SJCRH30 (cell line): ENCODE results near the gene ANKMY1. TPM values are rescaled to one million over a fixed set of nuclear protein-coding genes. Genes with fewer than 3 reads are reported as not detected.

ENCODE experiments used
- DNase-seq, 2 experiments: peaks; one replicate each; pipeline ENCODE4 v3.0.0-alpha.2; 2015 to 2020
- H3K27ac ChIP-seq: fragments of 250-450 bp; sonication (Bioruptor Pico); 2 replicates; pipeline ENCODE4 v1.5.1; 2020; ENCODE audit warnings: mild to moderate bottlenecking, moderate library complexity
- H3K27me3 ChIP-seq: fragments of 250-450 bp; sonication (Bioruptor Pico); 2 replicates; pipeline ENCODE4 v1.5.1; 2020; ENCODE audit warnings: mild to moderate bottlenecking, moderate library complexity
- H3K36me3 ChIP-seq: fragments of 250-450 bp; sonication (Bioruptor Pico); 2 replicates; pipeline ENCODE4 v1.5.1; 2020; ENCODE audit warnings: mild to moderate bottlenecking, moderate library complexity
- H3K4me1 ChIP-seq: fragments of 250-450 bp; sonication (Bioruptor Pico); 2 replicates; pipeline ENCODE4 v1.5.1; 2020; ENCODE audit warnings: mild to moderate bottlenecking, moderate library complexity
- H3K4me3 ChIP-seq: fragments of 250-450 bp; sonication (Bioruptor Pico); 2 replicates; pipeline ENCODE4 v1.5.1; 2020; ENCODE audit warnings: mild to moderate bottlenecking, moderate library complexity
- H3K9me3 ChIP-seq: fragments of 250-450 bp; sonication (Bioruptor Pico); replicated peaks from 2 replicates; pipeline ENCODE4 v1.5.1; 2020; ENCODE audit warnings: mild to moderate bottlenecking, moderate library complexity
- total RNA-seq: library from RNA; depleted of rRNA; stranded (reverse); fragments of >200 nt; shearing (Covaris generic); gene quantifications from 2 replicates; pipeline ENCODE4 v1.2.3, GENCODE V29; 2014

Gene ANKMY1
- total RNA-seq, 1 experiment from 2014 or later, result 6.7 TPM

GRCh38 chr2:240455272-240455646 is 102.5 kb downstream of the ANKMY1 start:
- no peaks in the 10 kb centered on the region for H3K9me3 ChIP-seq
- DNase-seq, result no peak
- no peak overlapping the region for H3K27ac ChIP-seq
- H3K27me3 ChIP-seq, result no peaks in the 10 kb centered on the region
- H3K4me1 ChIP-seq, result peaks cover 60% of the 10 kb centered on the region
- no peak overlapping the region for H3K4me3 ChIP-seq
- H3K36me3 ChIP-seq, result no peaks in the 10 kb centered on the region

- H3K27ac ChIP-seq, result no peak overlapping the region
- DNase-seq, result no peak
- no peaks in the 10 kb centered on the region for H3K36me3 ChIP-seq
- H3K4me3 ChIP-seq, result no peak overlapping the region
- peaks cover 60% of the 10 kb centered on the region for H3K4me1 ChIP-seq
- H3K9me3 ChIP-seq, result no peaks in the 10 kb centered on the region
- H3K27me3 ChIP-seq, result no peaks in the 10 kb centered on the region
Observed at GRCh38 chr2:240454106-240454901, 103.5 kb downstream of the ANKMY1 start.

DNA sequence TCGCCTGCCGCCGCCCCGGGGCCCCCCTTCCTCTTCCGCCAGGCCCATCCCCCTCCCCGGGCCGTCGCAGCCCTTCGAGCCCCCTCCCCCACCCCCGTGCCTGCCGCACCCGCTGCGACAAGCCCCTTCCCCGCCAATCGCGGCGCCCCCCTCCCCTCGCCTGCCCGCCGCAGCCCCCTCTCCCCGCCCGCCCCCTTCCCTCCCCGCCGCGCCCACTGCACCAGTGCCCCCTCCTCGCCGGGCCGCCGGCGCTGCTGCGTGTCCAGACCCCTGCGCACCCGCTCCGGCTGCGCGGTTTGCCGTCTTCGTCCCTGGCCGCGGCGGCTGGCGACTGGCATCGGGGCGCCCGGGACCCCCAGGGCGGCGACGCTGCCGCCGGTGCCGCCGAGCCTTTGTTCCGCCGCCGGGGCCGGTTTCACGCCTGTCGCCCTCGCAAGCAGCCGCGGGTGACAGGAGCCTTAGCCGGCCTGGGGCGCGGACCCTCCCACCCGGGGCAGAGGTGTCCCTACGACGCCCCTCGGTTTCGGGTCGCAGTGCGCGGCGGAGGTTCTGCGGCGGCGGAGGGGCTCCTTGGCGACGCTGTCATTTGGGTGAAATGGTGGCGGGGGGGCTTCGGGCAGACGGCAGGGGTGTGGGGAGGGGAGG is 104.2 kb downstream of the ANKMY1 start:
- H3K27me3 ChIP-seq, result no peaks in the 10 kb centered on the region
- H3K27ac ChIP-seq, result no peak overlapping the region
- no peaks in the 10 kb centered on the region for H3K9me3 ChIP-seq
- H3K4me1 ChIP-seq, result peaks cover 52% of the 10 kb centered on the region
- H3K36me3 ChIP-seq, result no peaks in the 10 kb centered on the region
- no peak for DNase-seq
- H3K4me3 ChIP-seq, result no peak overlapping the region

GRCh38 chr2:240452462-240453256 is 105.1 kb downstream of the ANKMY1 start:
- H3K27ac ChIP-seq, result no peak overlapping the region

DNA sequence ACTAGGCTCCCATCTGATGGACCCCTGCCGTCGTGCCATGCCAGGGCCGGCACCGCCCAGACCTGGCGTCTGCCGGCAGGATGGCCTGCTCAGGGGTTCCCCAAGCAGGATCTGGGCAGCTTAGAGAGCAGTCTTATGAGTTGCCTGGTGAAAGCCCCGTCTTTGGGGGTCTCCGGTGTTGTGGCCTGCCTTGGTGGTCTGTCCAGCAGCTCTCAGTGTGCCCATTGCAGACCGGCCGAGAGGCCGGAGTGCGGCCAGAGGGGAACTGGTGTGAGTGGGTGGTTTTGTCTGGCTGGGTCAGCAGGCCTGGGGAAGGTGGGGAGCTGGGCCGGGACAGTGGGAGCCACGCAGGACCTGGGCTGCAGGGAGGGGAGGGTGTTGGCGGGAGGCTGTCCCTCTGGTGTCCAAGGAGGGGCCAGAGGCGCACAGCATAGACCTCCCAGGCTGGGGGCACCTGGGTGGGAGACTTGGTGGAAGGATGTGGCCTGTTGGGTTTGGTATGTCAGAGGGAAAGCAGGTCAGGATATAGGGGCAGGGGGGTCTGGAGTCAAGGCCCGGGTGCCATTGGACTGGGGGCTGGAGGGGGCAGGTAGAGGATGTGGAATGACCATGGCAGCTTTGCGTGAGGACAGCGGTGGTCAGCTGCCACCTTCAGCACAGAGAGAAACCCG is 105.9 kb downstream of the ANKMY1 start:
- DNase-seq, result no peak
- H3K9me3 ChIP-seq, result no peaks in the 10 kb centered on the region
- H3K36me3 ChIP-seq, result no peaks in the 10 kb centered on the region
- no peak overlapping the region for H3K4me3 ChIP-seq
- H3K27ac ChIP-seq, result no peak overlapping the region
- H3K4me1 ChIP-seq, result peaks cover 36% of the 10 kb centered on the region
- H3K27me3 ChIP-seq, result no peaks in the 10 kb centered on the region

More at GRCh38 chr2:240452462-240453256, 105.1 kb downstream of the ANKMY1 start:
- no peaks in the 10 kb centered on the region for H3K27me3 ChIP-seq
- no peaks in the 10 kb centered on the region for H3K9me3 ChIP-seq
- H3K4me1 ChIP-seq, result peaks cover 43% of the 10 kb centered on the region
- H3K36me3 ChIP-seq, result no peaks in the 10 kb centered on the region
- no peak for DNase-seq
- no peak overlapping the region for H3K4me3 ChIP-seq

DNA sequence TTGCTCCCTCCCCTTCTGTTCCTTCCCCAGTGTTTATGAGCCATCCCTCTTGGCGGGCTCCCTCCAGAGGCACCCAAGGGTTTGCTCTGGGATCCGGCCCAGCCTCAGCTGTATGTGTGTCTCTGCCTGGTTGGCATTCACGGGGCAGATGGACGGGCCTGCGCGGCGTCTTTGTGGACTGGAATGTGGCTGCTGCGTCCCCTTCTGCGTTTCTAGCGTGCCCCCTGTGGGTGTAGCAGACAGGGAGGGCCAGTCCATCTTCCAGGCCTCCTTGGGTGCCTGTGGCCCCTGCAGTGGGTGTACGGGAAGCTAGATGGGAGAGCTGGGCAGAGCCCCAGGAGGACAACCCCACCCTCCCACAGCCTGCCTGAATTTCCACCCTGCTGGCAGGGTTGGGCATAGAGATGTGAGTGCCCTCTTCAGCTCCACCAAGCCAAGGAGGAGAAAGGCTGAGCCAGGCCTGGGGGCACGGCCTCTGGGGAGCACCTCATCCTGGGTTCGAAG is 106.6 kb downstream of the ANKMY1 start:
- no peaks in the 10 kb centered on the region for H3K27me3 ChIP-seq
- DNase-seq, result no peak
- no peaks in the 10 kb centered on the region for H3K9me3 ChIP-seq
- H3K36me3 ChIP-seq, result peaks cover 4% of the 10 kb centered on the region; the same call in 1 of the 2 replicates
- no peak overlapping the region for H3K27ac ChIP-seq
- no peak overlapping the region for H3K4me3 ChIP-seq
- peaks cover 30% of the 10 kb centered on the region for H3K4me1 ChIP-seq

DNA sequence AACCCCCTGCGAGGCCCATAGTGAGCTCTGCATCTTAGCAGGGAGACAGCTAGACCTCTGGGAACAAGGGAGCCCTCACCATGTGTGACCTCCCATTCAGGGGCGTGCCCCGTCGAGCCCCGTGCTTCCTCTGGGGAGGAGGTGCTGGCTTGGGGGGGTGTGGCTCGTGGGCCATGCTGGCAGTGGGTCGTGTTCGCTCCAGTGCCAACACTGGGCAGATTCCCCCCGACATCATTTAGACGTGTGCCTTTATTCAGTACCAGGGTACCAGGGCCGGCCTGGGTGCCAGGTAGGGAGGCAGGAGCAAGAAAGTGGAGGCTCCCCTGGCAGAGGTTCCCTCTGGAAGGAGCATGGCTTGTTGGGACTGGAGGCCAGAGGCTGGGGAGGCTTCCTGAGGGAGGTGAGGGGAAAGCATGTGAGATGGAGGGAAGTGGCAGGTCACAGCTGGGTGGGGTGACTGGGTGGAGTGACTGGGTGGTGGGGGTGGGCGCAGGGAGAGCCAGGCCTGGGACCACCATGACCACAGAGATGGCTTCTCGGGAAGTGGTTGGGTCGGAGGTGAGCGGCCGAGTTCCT is 107.2 kb downstream of the ANKMY1 start:
- DNase-seq, result no peak
- no peaks in the 10 kb centered on the region for H3K27me3 ChIP-seq
- H3K27ac ChIP-seq, result no peak overlapping the region; the same call in 1 of the 2 replicates
- H3K4me3 ChIP-seq, result no peak overlapping the region
- no peaks in the 10 kb centered on the region for H3K9me3 ChIP-seq
- peaks cover 30% of the 10 kb centered on the region for H3K4me1 ChIP-seq
- H3K36me3 ChIP-seq, result peaks cover 10% of the 10 kb centered on the region; the same call in 1 of the 2 replicates

DNA sequence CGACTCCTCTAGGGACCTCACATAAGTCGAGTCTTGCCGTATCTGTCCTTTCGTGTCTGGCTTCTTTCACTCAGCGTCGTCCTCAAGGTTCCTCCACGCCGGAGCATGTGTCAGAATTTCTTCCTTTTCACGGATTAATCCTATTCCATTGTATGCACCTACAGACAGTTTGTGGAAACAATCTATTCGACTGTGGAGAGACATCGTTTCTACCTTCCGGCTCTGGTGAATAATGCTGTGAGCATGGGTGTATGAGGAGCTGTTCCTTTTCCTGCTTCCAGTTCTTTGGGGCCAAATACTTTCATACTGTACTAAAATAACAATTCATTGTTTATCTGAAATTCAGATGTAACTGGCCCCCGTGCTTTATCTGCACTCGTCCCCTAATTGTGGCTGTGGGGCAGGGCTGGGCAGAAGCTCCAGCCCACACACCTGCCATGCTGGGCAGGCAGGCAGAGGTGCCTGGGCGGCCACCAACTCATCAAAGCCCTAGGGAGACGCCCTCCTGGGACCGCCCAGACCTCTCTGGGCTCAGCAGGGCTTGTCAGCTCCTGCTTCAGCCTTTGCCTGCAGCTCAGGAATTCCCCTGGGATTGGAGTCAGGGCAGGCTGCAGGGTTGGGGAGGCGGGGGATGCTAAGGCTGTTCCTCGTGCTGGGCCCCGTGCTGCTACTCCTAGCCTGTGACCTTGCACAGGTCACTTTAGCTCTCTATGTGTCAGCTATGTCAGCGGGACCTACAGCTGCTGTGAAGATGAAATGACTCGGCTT is 107.8 kb downstream of the ANKMY1 start:
- DNase-seq, result peak; percentile 64 to 69
- H3K4me3 ChIP-seq, result no peak overlapping the region

DNA sequence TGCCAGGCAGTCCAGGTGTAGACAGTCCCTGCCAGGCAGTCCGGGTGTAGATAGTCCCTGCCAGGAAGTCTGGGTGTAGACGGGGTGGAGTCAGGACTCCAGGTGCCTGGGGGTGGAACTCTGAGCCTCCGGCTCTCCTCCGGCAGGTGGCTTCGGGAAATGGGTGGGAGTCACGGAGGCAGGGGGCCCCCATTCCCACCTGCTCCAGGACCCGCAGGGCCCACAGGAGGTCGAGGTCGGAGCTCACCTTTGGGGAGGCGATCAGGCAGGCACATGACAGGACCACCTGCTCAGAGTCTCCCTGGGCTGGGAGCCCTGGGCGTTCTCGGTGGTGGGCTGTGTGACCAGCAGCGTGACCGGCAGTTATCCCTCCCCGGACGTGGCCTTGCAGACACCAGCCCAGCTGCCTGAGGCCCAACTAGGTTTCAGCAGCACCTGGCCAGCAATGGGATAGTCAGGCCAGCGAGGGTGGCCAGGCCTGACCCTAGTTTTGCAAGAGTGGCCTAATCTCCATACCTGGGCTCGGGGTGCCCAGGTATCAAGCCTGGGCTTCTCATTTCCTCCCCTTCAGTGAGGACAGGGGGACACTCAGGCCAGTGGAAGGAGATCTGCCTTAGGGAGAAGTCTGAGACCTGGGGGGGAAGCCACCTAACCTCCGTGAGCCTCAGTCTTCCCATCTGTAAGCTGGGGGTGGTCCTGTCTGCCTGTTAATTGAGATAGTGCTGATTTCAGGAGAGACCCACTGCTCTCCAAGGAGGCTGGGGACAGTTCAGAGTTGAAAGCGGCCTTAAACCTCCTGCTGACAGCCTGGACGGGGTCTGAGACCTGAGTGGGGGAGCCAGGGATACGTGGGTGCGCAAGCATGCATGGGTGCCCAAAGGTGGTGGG is 109.2 kb downstream of the ANKMY1 start:
- Histone ChIP-seq H3K36me3 (peaks cover 21% of the 10 kb centered on the region), H3K27me3 (no peaks in the 10 kb centered on the region), H3K9me3 (no peaks in the 10 kb centered on the region), H3K4me3 (no peak overlapping the region), H3K4me1 (peaks cover 18% of the 10 kb centered on the region), H3K27ac (no peak overlapping the region)
- no peak for DNase-seq

More for the DNA sequence above, 107.8 kb downstream of the ANKMY1 start:
- Histone ChIP-seq H3K36me3 (peaks cover 16% of the 10 kb centered on the region), H3K27me3 (no peaks in the 10 kb centered on the region), H3K27ac (no peak overlapping the region; the same call in 1 of the 2 replicates), H3K4me1 (peaks cover 23% of the 10 kb centered on the region), H3K9me3 (no peaks in the 10 kb centered on the region)

- Histone ChIP-seq H3K27me3 (no peaks in the 10 kb centered on the region), H3K27ac (no peak overlapping the region), H3K9me3 (no peaks in the 10 kb centered on the region), H3K4me1 (peaks cover 25% of the 10 kb centered on the region), H3K4me3 (no peak overlapping the region), H3K36me3 (peaks cover 21% of the 10 kb centered on the region)
- DNase-seq, result no peak
Observed at GRCh38 chr2:240447934-240448333, 109.9 kb downstream of the ANKMY1 start.

DNA sequence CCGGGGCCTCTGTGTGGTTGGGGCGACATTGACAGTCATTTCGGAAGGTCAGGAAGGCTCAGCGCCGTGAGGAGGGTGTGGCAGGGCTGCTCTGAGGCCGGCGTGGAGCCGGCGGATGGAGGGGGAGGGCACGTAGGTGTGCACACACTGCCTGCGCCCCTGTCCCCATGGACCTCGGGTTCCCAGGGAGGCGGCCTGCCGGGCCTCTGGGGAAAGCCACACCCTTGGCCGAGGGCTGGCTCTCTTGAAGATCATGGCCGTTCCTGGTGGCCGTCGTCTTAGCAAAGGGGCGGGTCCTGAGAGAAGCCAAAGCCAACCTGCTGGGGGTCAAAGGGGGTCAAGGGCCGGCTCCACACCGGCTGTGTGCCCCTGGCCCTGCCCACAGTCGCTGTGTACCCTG is 110.5 kb downstream of the ANKMY1 start:
- no peaks in the 10 kb centered on the region for H3K27me3 ChIP-seq
- H3K27ac ChIP-seq, result no peak overlapping the region
- peaks cover 21% of the 10 kb centered on the region for H3K36me3 ChIP-seq
- no peak overlapping the region for H3K4me3 ChIP-seq
- DNase-seq, result no peak
- H3K9me3 ChIP-seq, result no peaks in the 10 kb centered on the region
- H3K4me1 ChIP-seq, result peaks cover 31% of the 10 kb centered on the region

- no peak for DNase-seq
- H3K9me3 ChIP-seq, result no peaks in the 10 kb centered on the region
- peaks cover 21% of the 10 kb centered on the region for H3K36me3 ChIP-seq
- H3K27ac ChIP-seq, result no peak overlapping the region
- H3K27me3 ChIP-seq, result no peaks in the 10 kb centered on the region
- peaks cover 36% of the 10 kb centered on the region for H3K4me1 ChIP-seq
- H3K4me3 ChIP-seq, result no peak overlapping the region
Observed at GRCh38 chr2:240446664-240447175, 111.1 kb downstream of the ANKMY1 start.
